HG02642 (cell line): Measurements from ENCODE around the gene ZNF407.

ENCODE experiments used
- ATAC-seq: cut with Tn5 transposase; IDR thresholded peaks from one replicate; pipeline ENCODE4 v1.9.1; 2021; ENCODE audit warnings: mild to moderate bottlenecking; ENCODE audit not compliant: unreplicated experiment, poor library complexity

ZNF407 gene

DNA sequence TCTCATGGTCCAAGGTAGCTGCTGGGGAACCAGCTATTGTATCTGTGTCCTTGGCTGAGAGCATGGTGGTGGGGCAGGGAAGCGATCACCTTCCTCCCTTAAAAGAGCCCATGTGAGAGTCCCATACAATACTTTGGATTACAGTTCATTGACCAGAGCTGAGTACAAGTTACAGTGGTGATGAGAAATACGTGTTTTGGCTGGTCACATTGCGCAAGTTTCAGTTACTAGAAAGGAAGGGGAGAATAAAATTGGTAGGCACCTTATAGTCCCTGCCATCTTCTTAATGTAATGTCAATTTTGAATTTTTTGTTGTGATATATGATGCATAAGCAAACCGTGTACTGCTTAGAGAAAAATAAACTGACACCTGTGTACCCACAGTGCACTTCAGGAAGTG is 67.7 kb downstream of the ZNF407 start:
- no peak for ATAC-seq

GRCh38 chr18:74665905-74666304 is 68.2 kb downstream of the ZNF407 start:
- ATAC-seq = no peak

DNA sequence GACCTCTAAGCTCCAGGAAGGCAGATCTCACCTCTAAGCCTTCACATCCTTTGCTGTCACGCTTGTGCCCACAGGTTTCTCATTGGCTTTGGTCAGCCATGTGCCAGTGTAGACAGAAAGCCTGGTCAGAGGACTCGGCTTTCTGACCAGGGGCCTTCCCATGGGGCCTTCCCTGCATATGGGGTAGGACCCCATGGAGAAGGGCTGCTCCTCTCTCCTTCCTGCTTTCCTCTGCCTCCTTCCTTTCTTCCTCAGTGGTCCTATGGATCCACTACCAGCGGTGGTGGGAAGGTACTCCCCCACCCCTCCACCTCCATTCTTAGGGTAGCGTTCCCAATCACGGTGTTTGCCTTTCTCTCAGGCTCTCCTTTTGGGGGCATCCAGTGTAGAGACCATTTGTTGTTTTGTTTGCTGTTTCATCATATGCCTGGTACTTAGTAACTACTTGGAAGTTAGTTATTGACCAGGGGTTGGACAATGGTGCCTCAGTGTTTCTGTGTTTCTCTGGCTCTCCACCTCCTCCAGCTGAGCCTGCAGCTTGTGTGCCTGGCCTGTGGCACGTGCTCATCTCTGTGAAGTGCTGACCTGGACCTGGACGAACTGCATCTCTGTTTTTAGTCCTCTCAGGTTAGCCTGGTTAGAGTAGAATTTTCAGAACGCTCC is 71.6 kb downstream of the ZNF407 start:
- no peak for ATAC-seq

DNA sequence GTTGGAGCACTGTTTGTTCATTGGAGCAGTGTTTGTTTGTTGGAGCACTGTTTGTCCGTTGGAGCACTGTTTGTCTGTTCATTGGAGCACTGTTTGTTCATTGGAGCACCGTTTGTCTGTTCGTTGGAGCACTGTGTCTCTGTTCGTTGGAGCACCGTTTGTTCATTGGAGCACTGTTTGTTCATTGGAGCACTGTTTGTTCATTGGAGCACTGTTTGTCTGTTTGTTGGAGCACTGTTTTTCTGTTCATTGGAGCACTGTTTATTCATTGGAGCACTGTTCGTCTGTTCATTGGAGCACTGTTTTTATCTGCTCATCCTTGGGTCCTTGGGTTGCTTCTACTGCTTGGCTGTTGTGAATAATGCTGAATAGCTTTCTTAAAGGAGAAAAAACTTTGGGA is 74.7 kb downstream of the ZNF407 start:
- no peak for ATAC-seq

- no peak for ATAC-seq
Observed at GRCh38 chr18:74674487-74674886, 76.8 kb downstream of the ZNF407 start.

DNA sequence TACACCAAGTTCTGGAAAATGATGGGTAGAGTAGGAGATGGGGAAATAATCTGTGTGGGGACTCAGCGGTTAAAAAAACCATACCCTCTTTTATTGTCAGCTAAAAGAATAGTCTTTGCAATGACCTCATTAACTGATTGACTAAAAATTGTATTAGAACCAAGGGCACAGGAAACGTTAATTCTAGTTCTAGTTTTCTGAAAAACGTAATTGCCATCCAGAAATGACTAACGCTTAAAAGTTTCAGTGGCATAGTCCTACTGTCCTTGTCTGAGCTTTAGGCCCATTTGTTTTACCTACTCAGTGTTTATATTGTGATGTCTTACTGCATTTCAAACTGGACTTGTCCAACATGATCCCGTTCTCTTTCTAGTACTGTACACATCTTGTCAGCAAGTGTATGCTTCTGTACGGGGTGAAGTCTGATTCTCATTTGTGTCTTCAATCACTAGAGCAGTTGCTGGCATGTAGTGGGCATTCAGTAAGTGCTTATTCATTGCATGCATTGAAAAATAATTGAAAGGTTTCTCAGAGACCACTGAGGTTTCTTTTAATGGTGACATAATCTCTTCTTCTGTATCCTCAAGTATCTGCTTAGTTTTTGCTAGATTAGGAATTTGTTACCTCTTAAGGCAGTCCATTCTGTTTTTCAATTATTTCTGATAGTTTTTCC is 81.5 kb downstream of the ZNF407 start:
- ATAC-seq = no peak

DNA sequence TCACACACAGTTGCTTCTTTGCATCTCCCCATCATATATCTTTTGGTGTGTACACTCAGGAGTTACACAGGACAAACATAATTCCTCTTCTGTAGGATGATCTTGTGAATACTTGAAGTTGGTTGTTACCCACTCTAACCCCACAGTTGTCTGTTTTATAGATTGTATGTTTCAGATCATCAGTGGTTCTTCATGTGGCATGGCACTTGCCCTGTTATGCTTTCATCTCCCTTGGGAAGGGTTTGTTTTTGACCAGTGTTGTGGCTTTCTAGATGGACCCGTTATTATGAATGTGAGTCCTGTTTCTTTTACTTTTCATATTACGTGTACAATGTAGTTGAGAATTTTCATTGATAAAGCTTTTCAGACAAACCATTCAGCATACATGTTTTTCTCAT is 82.0 kb downstream of the ZNF407 start:
- no peak for ATAC-seq

GRCh38 chr18:74682141-74682990 is 84.7 kb downstream of the ZNF407 start:
- ATAC-seq = no peak

GRCh38 chr18:74682991-74683297 is 85.3 kb downstream of the ZNF407 start:
- ATAC-seq = no peak

GRCh38 chr18:74683573-74683972 is 85.9 kb downstream of the ZNF407 start:
- ATAC-seq = no peak

DNA sequence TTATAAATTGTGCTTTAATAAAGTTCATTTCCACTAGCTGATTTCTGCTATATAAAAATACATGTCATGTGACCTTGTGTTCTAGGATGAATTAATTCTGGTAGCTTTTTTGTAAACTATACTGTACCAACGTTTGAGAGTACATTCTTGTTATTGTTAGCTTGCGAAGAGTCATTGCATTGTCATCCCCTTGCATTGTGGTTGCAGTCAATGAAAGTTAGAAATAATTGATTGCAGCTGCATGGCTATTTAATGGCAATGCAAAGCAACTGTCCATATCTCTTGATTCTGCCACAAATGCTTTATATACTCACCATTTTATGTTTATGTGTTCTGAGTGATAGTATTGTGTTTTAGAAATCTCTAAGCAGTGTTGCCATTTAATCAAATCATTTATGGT is 91.6 kb downstream of the ZNF407 start:
- ATAC-seq = no peak

GRCh38 chr18:74692367-74693013 is 94.8 kb downstream of the ZNF407 start:
- ATAC-seq = no peak

DNA sequence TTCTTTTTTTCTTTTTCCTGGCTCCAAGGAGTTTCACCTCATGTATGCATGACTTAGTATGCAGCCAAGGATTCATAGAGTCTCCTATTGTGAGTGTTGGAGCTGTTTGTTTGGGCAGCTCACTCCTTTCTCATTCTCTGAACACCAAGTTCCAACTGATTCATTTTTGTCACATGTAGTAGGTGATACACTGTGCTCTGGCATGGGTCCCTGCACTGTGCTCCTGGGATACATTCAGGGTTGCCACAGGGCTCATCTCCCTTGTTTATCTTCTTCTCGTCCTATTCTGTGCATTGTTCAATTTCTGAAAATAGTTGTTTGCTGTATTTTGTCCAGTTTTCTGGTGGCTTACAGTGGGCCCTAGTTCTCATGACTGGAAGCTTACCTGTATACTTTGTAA is 96.8 kb downstream of the ZNF407 start:
- no peak for ATAC-seq

DNA sequence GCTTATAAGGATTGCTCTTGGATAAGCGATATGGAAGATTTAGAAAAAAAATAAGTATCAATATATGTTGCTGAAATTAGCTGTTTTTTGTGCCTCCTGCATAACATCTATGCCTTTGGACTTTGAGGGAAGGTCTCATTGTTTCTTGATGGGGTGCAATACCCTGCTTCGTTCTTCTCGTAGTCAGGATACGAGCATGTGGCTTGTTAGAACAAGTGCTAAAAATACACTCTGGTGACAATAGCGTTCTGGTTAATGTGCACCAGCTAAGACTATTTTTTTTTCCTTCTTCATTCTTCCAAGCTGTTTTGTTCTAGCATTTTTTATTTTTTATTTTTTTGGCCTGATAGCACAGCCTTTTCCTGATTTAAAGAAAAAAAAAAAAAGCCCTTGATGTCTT is 97.5 kb downstream of the ZNF407 start:
- no peak for ATAC-seq

DNA sequence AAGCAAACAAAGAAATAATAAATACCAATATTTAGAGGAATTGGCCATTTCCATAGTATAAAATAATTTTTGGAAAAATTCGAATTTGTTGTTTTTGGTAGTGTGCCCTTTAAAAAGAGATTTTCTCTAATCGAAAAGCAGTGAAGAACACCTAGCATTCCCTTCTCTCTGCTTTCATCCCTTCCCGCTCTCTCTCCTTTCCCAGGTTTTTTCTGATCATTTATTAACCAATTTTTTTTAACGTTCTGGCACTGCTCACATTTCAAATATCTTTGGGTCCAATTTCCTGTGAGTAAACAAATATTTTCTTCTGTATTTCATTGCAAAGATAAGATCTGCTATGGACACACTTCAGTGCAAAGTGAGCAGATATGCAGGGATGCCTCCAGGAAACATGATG is 101.2 kb downstream of the ZNF407 start:
- ATAC-seq = no peak

GRCh38 chr18:74699455-74699854 is 101.8 kb downstream of the ZNF407 start:
- ATAC-seq = no peak

GRCh38 chr18:74702950-74703349 is 105.3 kb downstream of the ZNF407 start:
- no peak for ATAC-seq

DNA sequence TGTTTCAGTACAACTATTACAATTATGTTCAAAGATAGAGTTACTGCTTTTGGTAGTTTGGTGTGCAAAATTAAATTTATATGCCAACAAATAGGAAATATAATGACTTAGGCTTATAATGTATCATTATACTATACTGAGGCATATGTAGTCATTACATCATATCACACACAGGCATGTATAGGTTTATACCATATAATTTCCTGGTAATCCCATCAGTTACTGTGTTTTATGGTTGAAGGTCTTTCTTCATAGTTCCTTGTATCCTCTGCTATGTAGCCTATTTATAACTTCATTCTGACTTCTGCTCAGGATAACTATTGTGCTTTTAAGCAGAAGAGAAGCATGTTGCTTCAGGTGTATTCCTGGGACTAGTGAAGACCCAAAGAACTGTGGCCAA is 110.5 kb downstream of the ZNF407 start:
- ATAC-seq = no peak

GRCh38 chr18:74709452-74709851 is 111.8 kb downstream of the ZNF407 start:
- no peak for ATAC-seq

- ATAC-seq = no peak
Observed at GRCh38 chr18:74714120-74714519, 116.5 kb downstream of the ZNF407 start.

DNA sequence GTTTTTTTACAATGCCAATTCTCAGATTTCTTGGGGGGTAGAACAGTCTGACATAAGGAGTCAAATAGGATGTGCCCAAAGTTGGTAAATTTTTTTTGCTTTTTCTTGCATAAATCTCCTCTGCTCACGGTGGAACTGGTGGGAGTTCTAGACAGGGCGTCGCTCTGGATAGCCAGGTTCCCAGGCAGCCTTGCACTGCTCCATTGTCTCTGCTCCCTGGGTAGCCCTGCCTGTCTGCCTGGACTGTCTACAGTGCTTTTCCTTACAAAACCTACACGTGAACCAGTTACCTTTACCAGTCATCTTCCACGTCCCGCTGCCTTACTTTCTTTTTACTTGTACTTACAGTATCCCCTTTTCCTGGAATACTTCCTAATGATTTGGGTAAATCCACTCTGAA is 117.1 kb downstream of the ZNF407 start:
- ATAC-seq = no peak
